Measurements from ENCODE around the gene MOCOS.

Gene MOCOS

DNA sequence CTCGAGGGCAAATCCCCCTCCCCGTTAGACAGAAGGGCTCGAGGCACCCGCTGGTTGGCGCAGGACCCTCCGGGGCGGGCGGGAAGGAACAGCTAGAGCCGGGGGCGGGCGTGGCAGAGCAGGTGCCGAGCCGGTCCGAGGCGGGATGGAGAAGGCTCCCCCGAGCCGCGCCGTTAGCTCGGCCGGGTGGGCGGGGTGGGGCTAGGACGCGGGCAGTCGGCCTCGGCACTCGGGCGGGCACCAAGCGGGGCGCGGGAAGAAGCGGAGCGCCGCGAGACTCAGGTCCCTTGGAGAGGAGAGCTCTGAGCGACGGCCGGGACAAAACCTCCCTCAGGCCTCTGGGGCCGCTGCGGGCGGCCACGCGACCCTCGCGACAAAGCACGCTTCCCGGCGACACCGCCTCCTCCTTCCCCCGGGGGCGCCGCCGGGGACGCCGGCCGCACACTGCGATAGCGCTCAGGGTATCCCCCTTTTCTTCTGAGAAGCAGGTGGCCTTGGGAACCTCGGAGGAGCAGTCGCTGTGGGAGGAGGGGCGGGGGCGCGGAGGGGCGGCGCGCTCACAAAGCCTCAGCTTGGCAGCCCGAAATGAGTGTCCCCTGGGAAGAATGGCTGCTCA, 110.9 kb downstream of the MOCOS start:
- intact Hi-C loops (cut with DNase I), result loop anchor here (5.0 kb wide), 1 partner anchor 459 kb away; no protein-coding TSS in a partner anchor
- DNase-seq, result peak in 4 of 10 donors; percentile 16 to 78 (median 52)

DNA sequence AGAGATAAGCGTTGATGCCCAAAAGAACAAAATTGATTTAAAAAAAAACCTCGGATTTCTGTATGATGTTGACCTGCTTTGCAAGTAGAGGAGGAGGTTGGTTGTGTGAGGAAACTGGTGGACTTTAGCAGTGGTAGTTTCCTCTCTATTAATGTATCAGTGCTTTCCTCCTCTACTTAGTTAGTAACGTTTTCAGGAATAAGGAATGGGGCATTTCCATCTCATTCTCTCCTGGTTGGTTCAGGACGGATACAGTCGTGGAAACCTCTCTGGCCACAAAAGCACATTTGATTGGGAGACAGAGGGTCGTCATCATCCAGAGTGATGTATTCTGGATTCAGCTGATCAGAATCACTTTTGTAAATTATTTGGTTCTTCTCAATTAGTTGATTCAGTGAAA, 111.7 kb downstream of the MOCOS start:
- DNase-seq, result no peak
- intact Hi-C loops (cut with DNase I), result loop anchor here (5.0 kb wide), 1 partner anchor 458 kb away; no protein-coding TSS in a partner anchor

DNA sequence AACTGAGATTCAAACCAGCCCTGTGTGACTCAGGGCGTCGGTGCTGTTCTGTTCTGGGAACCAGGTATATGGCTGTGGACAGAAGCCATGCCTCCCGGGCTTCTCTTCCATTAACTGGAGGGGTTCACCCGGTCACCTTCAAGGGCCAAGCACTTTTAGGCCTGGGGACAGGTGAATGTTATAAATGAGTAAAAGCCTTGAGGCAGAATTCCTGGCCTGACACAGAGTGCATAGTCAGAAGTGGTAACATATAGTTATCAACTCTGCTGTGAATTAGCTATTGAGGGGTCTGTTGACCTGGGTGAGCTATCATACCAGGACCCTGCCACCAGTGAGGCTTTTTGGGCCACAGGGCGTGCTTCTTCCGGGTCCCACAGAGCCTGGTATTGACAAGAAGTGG, 112.9 kb downstream of the MOCOS start:
- intact Hi-C loops (cut with DNase I), result no loop called here
- DNase-seq, result no peak

DNA sequence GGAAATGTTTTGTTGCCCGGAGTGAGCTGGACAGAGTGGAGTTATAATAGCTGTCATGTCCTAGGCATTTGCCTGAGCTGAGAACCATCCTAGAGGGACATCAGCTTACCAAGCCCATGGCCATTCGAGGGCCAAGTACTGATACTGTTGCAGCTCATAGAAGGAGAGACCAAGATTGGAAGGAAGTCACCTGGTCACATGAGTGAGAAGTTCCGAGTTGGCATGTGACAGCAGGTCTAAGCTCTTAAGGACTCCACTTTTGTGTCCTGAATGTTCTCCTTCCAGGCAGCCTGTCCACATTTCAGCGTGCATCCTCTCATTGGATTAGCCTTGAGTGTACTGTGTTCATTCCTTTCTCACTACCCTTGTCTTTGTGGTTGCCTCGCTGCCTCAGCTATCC, 114.6 kb downstream of the MOCOS start:
- intact Hi-C loops (cut with DNase I), result no loop called here
- DNase-seq, result no peak

DNA sequence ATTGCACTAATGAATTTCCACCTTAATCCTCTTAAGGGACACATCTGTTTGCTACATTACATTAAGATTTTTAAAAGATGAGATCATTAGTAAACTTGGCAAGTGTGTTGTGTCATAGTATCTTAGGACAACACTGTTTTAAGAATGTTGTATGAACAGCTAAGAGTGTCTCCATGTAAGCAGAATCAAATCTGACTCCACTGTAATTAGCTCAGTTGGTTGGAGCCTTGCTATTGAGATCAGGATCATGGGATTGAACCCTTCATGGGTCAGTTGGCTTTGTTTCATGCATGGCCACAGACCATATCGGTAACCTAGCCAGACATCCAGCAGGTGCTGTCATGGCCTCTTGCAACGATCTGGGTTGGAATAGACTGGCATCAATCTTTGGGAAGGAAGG, 115.4 kb downstream of the MOCOS start:
- intact Hi-C loops (cut with DNase I), result no loop called here
- DNase-seq, result no peak

DNA sequence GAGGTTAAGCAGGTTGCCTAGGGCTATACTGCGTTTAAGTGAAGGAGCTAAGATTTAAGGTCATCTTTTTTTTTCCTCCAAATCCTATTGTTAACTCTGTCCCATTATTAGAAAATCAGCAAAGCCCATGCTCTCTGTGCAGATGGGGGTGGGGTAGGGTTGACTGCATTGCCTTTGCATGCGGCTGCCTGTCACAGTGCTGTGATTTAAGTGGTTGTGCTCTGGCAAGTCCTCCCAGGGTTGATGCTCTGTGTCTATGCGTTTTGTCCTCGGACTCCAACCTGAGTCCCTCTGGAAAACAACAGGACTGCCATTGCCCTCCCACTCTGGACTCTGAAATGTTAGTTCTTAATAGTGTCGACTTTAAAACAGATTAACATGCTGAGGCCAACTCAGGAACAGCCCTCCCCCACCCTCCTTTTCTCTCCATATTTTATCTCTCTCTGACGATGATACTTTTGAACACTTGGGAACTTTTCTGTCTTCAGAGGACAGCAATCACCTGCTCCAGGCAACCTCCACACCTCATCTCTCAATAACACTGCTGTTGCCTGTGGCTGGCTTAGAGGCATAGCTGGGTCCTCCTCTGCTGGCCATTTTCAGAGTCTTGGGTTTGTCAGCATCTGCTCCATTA, 116.0 kb downstream of the MOCOS start:
- no peak for DNase-seq
- intact Hi-C loops (cut with DNase I), result no loop called here

DNA sequence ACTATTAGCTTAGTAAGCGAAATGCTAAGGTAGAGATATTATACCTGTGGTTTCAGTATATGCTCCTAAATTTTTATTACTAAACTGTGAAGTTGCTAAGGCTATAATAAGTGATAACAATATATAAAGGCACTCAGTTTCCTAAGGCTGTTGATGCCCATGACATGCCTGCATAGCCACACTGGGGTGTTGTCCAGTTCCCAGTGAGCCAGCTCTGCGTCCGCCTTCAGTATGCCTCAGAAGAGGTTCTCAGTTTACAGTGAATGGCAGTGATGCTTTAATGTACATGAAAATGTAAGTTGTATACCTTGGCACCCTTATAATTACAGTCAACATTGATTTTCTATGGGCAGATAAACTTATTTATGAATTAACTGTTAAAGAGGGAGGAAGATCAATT, 117.4 kb downstream of the MOCOS start:
- intact Hi-C loops (cut with DNase I), result no loop called here
- DNase-seq, result no peak

DNA sequence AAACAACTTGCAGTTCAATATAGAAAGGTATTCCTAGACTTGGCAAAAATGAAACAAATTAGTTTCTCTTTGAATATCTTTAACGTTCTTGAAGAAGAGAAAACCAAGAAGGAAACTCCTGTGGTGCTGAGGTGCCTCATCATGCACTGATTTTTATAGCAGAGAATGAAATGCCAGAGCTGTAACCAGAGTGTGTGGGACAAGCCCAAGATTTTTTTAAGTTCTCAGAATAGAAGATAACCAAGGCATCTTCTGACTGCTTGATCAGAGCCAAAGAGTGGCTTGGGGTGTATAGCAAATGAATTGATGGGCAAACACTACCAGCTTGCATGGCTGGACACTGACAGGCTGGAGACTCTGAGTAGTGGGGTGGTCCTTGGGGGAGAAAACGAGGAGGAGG, 118.1 kb downstream of the MOCOS start:
- intact Hi-C loops (cut with DNase I), result no loop called here
- no peak for DNase-seq

DNA sequence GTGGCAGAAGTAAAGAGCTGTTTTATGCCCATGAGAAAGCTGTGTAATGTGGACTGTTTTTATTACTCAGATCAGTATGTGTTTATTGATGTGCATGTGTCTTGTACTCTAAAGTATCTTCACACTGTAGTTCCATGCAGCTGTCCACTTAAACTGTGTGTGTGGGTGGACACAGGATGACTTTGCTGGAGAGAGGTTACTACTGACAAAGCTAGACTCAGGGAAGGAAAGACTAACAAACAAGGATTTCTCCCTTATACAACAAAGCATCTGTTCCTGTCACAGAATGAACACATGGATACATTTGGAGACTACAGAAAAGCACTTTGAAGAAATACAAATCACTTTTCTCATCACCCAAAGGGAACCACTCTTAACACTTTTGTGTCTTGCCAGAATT, 120.2 kb downstream of the MOCOS start:
- no peak for DNase-seq
- intact Hi-C loops (cut with DNase I), result no loop called here

DNA sequence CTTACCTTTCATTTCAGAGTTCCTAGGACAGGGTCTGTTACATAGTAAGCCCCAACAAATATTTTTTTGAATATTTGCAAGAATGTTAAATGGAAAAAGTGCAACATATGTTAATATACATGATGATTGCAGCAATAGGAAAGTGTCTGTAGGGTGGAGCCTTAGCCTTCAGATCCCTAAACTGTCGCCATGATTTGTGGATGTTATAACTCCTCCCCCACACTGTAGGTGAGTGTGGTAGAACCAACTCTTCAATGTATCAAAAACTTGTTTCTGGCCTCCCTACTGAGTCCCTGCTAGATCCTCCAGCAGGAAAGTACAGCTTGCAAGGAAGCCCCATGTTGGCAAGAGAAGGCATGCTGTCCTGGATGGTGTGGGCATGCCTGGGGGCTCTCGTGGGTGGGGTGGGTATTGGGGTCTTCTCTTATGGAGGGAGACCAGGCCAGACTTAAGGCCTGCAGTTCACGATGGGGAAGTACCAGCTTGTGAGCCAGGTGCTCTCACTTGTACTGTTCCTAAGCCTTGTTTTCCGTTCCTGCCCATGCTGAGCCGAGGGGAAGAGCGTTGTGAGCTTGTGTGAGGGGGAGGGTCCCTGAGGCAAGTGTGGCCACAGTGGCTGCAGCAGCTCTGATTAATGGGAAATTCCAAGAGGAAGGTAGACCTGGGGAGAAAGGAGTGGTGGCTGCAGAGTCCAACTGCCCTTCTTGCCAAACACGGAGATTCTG, 121.6 kb downstream of the MOCOS start:
- intact Hi-C loops (cut with DNase I), result no loop called here
- no peak for DNase-seq

DNA sequence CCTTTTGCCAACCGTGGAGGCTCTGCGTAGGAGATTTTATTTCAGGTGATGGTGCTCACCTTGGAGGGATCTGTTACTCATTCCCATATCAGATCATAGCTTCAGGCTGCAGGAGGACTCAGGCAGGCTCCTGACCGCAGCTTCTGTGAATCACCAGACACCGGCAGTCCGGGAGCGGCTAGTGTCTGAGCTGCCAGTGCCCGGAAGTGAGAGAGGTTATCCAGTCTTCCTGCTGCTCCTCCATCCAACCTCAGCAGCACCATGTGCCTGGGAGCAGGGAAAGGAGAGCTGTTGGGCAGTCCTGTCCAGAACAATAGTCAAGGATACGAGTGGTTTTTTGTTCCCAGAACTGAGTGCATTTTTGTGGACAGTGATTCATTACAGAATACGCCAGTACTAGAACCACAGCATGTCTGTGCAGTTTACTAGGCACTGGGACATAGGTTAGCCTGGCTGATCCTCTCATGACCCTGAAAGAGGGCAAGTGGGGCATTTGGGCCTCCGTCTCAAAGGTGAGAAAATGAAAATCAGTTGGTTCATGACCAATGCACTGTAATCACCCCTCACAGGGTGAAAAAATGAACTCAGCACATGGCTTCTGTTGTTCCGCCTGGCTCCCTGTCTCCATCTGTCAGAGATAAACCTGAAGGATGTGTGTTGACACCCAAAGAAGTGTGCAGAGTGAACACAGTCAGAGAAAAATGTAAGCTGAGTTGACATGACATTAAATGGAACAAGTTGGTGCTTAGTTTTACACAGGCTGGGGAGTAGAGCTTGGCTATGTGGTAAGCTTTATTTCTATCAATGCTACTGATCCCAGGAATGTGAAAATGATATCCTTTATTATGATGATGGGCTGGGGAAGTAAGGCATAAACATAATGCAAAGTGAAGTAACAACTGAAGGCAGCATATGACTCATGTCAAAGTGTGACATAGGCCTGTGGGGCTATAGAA, 122.4 kb downstream of the MOCOS start:
- intact Hi-C loops (cut with DNase I), result no loop called here
- no peak for DNase-seq

DNA sequence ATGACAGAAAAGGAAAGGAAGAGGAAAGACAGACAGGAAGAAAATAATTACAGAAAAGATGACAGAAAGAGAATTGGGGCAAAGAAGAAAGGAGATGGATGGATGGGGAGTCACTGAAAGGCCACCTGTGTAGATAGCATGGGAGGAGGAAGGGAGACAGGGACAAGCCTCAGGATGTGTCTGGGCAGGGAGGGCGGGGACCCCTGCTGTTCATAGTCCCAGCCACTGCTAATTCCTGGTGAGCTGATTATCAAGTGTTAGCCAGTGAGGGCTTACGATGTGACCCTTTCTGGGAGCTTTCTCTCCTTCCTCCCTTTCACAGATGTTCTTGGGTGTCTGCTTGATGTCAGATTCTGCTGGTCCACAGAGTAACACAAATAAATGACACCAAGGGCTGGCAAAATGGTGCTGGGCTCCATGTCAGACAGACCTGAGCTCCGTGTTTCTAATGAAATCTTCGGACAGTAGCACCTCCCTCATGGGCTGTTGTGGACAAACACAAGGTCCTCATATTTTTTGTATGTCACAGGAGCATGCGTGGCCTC, 123.8 kb downstream of the MOCOS start:
- no peak for DNase-seq
- intact Hi-C loops (cut with DNase I), result no loop called here

DNA sequence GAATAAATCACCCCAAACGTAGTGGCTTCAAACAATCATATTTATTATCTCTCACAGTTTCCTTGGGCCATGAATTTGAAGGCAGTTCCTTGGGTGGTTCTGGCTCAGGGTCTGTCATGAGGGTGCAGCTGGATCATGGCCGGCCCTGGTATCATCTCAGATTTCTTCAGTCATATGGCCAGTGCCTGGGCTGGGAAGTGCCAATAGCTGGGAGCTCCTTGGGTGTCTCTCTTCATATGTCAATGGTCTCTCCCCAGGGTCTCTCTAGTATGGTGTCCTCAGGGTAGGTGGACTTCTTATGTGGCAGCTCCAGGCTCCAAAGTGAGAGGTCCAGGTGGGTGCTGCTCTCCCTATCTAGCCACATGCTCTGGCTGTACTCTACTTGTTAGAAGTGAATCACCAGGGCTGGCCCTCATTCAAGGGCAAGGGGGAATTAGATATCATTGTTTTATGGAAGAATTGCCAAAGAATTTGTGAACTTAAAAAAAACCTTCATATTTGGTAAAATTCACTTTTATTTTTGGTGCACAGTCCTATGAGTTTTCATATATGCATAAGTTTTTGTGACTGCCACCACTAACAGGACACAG, 125.6 kb downstream of the MOCOS start:
- no peak for DNase-seq
- intact Hi-C loops (cut with DNase I), result no loop called here

DNA sequence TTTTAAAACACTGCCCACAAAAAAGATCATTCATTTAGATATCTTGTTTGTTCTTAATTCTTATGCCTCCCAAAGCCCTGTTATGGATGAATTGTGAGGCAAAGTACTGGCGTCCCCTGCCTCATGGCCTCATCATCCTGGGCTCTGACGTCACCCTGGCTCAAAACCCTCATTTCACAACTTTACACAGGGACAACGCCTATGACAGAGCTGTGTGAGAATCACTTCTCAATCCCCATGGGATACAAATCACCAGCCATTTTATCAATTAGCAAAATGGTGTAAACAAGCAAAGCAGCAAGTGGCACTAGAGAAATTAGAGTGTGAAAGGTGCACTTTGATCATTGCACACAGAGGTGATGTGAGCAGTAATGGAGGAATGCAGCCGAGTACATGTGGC, 126.8 kb downstream of the MOCOS start:
- no peak for DNase-seq
- intact Hi-C loops (cut with DNase I), result no loop called here

DNA sequence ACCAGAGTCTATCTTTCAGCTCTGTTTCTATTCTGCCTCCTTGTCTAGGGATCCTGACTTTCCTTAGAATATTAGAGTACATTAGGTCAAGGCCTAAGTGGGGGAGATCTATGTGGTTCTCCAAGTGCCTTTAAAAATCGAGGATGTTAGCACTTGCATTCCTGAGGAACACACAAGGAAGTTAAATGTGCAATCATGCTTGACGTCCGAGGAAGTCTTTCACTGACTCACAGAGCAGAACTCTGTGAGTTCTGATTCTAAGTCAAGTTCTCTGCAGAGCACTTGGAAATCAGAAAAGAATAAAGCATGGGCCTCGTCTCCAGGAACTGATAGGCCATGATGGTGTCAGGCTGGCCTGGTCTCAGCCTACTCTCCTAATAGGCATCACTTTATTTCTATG, 127.5 kb downstream of the MOCOS start:
- intact Hi-C loops (cut with DNase I), result no loop called here
- no peak for DNase-seq

DNA sequence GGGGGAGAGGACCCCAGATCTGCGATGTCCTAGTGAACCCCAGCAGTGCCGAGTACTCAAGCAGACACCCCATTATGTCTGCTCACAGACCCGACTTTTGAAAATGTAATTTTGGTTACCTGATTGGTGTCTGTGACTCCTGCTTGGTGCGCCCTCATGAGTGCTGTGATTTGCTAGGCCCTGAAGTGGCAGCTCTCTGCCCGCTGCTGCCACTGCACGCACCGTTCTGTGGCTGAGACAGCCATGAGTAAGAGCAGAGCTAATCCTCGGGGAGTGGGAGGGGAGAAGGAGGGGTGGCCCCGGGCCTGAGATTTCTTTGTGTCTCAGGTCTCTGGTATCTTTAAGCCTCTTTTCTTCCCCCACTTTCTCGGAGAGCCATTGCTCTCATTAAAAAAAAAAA, 128.4 kb downstream of the MOCOS start:
- DNase-seq, result no peak
- intact Hi-C loops (cut with DNase I), result no loop called here

DNA sequence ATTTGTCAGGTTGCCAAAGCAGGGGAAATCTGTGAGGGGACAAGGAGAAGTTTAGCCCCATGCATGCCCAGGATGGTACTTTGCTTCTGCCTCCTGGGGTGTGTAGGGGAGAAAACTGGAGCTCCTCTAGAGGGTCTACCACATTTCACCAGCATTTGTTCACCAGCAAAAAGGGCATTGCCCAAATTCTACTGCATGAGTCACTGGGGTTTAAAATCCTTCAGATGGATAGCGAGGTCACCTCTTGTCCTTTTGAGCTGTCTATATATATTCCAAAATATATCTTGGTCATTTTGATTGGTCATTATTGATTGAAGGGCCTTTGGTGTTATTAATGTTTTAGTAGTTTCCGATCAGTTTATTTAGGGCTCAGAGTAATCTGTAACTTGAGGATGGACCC, 128.9 kb downstream of the MOCOS start:
- intact Hi-C loops (cut with DNase I), result no loop called here
- DNase-seq, result no peak
